WTC11 (cell line): ENCODE measurements around the gene PAWR. TPM values are rescaled to one million over a fixed set of nuclear protein-coding genes. Genes with fewer than 3 reads are reported as not detected.

Experiments used
- ATAC-seq: fragments of 200-7000 bp; cut with Tn5 transposase; 2 replicates; pipeline ENCODE4 v1.10.0; 2021; ENCODE audit warnings: mild to moderate bottlenecking, moderate library complexity
- CTCF ChIA-PET: fragments of 300-600 bp; sonication (Branson Sonifier 250); formaldehyde crosslinking; loops from one replicate; lab custom pipeline; 2021; ENCODE audit warnings: antibody characterized with exemption; lab: Charles Lee
- POLR2A ChIA-PET: fragments of 350-600 bp; sonication (Branson Sonifier 250); formaldehyde crosslinking; loops from one replicate; lab custom pipeline; 2021; ENCODE audit warnings: antibody characterized with exemption; lab: Charles Lee
- DNase-seq: peaks from one replicate; pipeline ENCODE4 v3.0.0; 2021; ENCODE audit warnings: low spot score
- H3K27ac Mint-ChIP-seq: 2 replicates; pipeline ENCODE4 v1.8.0; 2021; ENCODE audit warnings: mixed read lengths
- H3K27me3 Mint-ChIP-seq: 2 replicates; pipeline ENCODE4 v1.8.0; 2021; ENCODE audit warnings: low read depth, mild to moderate bottlenecking, moderate library complexity, mixed read lengths
- H3K36me3 Mint-ChIP-seq: 2 replicates; pipeline ENCODE4 v1.8.0; 2021; ENCODE audit warnings: mixed read lengths
- H3K4me1 Mint-ChIP-seq: 2 replicates; pipeline ENCODE4 v1.8.0; 2022; ENCODE audit warnings: mixed read lengths
- H3K4me3 Mint-ChIP-seq: 2 replicates; pipeline ENCODE4 v1.8.0; 2021; ENCODE audit warnings: mild to moderate bottlenecking, moderate library complexity, mixed read lengths
- H3K9me3 Mint-ChIP-seq: 2 replicates; pipeline ENCODE4 v1.8.0; 2021; ENCODE audit warnings: mixed read lengths
- CBFB ChIP-seq: sonication (generic); formaldehyde crosslinking; IDR thresholded peaks from 2 replicates; pipeline ENCODE4 v1.8.1; 2022; ENCODE audit warnings: mild to moderate bottlenecking, low read depth, missing genetic modification reagents
- ELF4 ChIP-seq: sonication (generic); formaldehyde crosslinking; IDR thresholded peaks from 2 replicates; pipeline ENCODE4 v1.8.1; 2022; ENCODE audit warnings: low read depth, mild to moderate bottlenecking, moderate library complexity, missing genetic modification reagents
- HMGXB4 ChIP-seq: sonication (generic); formaldehyde crosslinking; IDR thresholded peaks from 2 replicates; pipeline ENCODE4 v1.8.1; 2023; ENCODE audit warnings: mild to moderate bottlenecking, moderate library complexity, missing genetic modification reagents
- IRF1 ChIP-seq: sonication (generic); formaldehyde crosslinking; IDR thresholded peaks from 2 replicates; pipeline ENCODE4 v1.8.0; 2023; ENCODE audit warnings: missing genetic modification reagents
- JAZF1 ChIP-seq: fragments of 250-450 bp; sonication (Bioruptor Pico); IDR thresholded peaks from 2 replicates; pipeline ENCODE4 v1.9.0; 2021; ENCODE audit warnings: moderate library complexity, mild to moderate bottlenecking, inconsistent platforms
- JUN ChIP-seq: sonication (generic); formaldehyde crosslinking; IDR thresholded peaks from 2 replicates; pipeline ENCODE4 v1.8.0; 2023; ENCODE audit warnings: mild to moderate bottlenecking, missing genetic modification reagents
- KAT7 ChIP-seq: sonication (generic); formaldehyde crosslinking; IDR thresholded peaks from 2 replicates; pipeline ENCODE4 v1.8.1; 2023; ENCODE audit warnings: missing genetic modification reagents, mild to moderate bottlenecking, borderline replicate concordance
- NFYB ChIP-seq: sonication (generic); formaldehyde crosslinking; conservative IDR thresholded peaks from 2 replicates; pipeline ENCODE4 v1.8.0; 2022; ENCODE audit warnings: low read depth, missing genetic modification reagents
- PRRX2 ChIP-seq: fragments of 250-450 bp; sonication (Bioruptor Pico); IDR thresholded peaks from 2 replicates; pipeline ENCODE4 v1.8.0; 2021; ENCODE audit warnings: mild to moderate bottlenecking
- SMAD3 ChIP-seq: sonication (generic); formaldehyde crosslinking; IDR thresholded peaks from 2 replicates; pipeline ENCODE4 v1.8.0; 2022; ENCODE audit warnings: missing genetic modification reagents, mild to moderate bottlenecking, borderline replicate concordance
- STAT6 ChIP-seq: sonication (generic); formaldehyde crosslinking; conservative IDR thresholded peaks from 2 replicates; pipeline ENCODE4 v1.8.1; 2023; ENCODE audit warnings: mild to moderate bottlenecking, low read depth, missing genetic modification reagents, moderate library complexity
- TEAD1 ChIP-seq: sonication (generic); formaldehyde crosslinking; IDR thresholded peaks from 2 replicates; pipeline ENCODE4 v1.8.0; 2022; ENCODE audit warnings: mild to moderate bottlenecking, missing genetic modification reagents
- TEAD4 ChIP-seq: sonication (generic); formaldehyde crosslinking; IDR thresholded peaks from 2 replicates; pipeline ENCODE4 v1.8.0; 2022; ENCODE audit warnings: mild to moderate bottlenecking, missing genetic modification reagents
- ZBTB43 ChIP-seq: sonication (generic); formaldehyde crosslinking; IDR thresholded peaks from 2 replicates; pipeline ENCODE4 v1.8.1; 2023; ENCODE audit warnings: mild to moderate bottlenecking, missing genetic modification reagents
- ZNF423 ChIP-seq: fragments of 250-450 bp; sonication (Bioruptor Pico); IDR thresholded peaks from 2 replicates; pipeline ENCODE4 v2.1.2; 2022; ENCODE audit warnings: mild to moderate bottlenecking, moderate library complexity
- ZNF512 ChIP-seq: sonication (generic); formaldehyde crosslinking; IDR thresholded peaks from 2 replicates; pipeline ENCODE4 v1.8.1; 2022; ENCODE audit warnings: missing genetic modification reagents, borderline replicate concordance
- ZSCAN18 ChIP-seq: fragments of 250-450 bp; sonication (Bioruptor Pico); IDR thresholded peaks from 2 replicates; pipeline ENCODE4 v2.1.2; 2022; ENCODE audit warnings: mild to moderate bottlenecking, moderate library complexity
- total RNA-seq: library from RNA; stranded (reverse); gene quantifications from 3 replicates; pipeline ENCODE4 v1.2.3, GENCODE V29; 2021

Gene PAWR
- total RNA-seq, 1 experiment from 2014 or later = 397 TPM

- TF ChIP-seq ZNF512 (CRISPR knock-in tag) (no peak), TEAD1 (CRISPR knock-in tag) (no peak), CBFB (no peak)
Measured at GRCh38 chr12:79560225-79560889, 130.4 kb downstream of the PAWR start (continued).

GRCh38 chr12:79559591-79559990 is 131.2 kb downstream of the PAWR start:
- CTCF ChIA-PET = interaction anchor here (0.5 kb wide), 1 partner anchor 16 kb away, joined by 5 read pairs; no protein-coding TSS in a partner anchor
- Mint-ChIP-seq H3K36me3 (peaks cover 80% of the 10 kb centered on the region), H3K27me3 (no peaks in the 10 kb centered on the region), H3K4me1 (peaks cover 33% of the 10 kb centered on the region), H3K27ac (no peak overlapping the region), H3K4me3 (no peak overlapping the region), H3K9me3 (peaks cover 49% of the 10 kb centered on the region)
- ATAC-seq = no peak
- POLR2A ChIA-PET = no interaction called here
- TF ChIP-seq ZBTB43 (CRISPR knock-in tag) = no peak
- TF ChIP-seq SMAD3 = no peak
- no peak for TF ChIP-seq JAZF1
- TF ChIP-seq TEAD4 = no peak
- no peak for TF ChIP-seq ELF4 (CRISPR knock-in tag)
- TF ChIP-seq KAT7 (CRISPR knock-in tag) = no peak
- TF ChIP-seq PRRX2 (CRISPR knock-in tag) = no peak
- TF ChIP-seq STAT6 (CRISPR knock-in tag) = no peak
- no peak for TF ChIP-seq ZNF423 (CRISPR knock-in tag)
- TF ChIP-seq ZSCAN18 (CRISPR knock-in tag) = no peak
- TF ChIP-seq IRF1 (CRISPR knock-in tag) = no peak
- TF ChIP-seq NFYB = no peak
- no peak for TF ChIP-seq JUN (CRISPR knock-in tag)
- TF ChIP-seq HMGXB4 (CRISPR knock-in tag) = no peak
- DNase-seq = no peak
